IPS DF 4.7 (cell line): Measurements from ENCODE around the gene FOXN3.

ENCODE experiments used
- DNase-seq: peaks from one replicate; pipeline ENCODE4 v3.0.0-alpha.2; 2013; ENCODE audit warnings: low spot score; ENCODE audit errors: extremely low read depth

The FOXN3 gene

DNA sequence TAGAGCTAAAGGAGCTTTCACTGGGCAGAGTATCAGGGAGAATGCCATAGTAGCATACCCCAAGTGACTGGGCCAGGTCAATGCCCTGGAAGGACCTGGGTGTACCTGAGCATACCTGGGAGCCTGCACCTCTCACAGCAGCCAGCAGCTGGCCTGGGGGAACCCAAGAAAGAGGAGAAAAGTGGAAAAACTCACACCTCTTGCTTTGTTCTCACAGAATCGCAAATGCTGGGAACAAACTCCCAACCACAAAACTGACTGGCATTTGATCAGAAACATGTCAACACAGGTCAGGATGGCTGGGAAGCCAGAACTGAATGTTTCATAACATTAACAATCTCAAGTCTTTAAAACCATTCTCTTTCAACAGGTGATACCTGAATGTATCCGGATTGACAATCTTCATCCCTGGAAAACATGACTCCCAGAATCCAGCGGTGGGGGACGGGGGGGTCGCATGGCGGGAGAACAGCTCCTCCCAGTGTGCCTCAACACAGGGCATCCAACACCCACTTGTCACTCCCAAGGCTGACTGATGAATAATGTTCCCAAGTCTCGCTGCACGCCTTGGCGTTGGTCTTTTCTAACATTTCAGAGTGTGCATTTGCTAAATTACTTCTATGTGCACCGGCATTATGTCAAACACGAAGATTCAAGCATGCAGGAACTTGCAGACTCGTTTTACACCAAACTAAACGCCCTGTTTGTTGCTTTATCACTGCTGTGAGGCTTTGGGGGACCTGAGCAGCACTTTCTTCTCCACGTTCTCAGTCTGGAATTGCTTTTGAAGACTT lies 7.9 kb downstream of the FOXN3 start:
- DNase-seq: no peak

DNA sequence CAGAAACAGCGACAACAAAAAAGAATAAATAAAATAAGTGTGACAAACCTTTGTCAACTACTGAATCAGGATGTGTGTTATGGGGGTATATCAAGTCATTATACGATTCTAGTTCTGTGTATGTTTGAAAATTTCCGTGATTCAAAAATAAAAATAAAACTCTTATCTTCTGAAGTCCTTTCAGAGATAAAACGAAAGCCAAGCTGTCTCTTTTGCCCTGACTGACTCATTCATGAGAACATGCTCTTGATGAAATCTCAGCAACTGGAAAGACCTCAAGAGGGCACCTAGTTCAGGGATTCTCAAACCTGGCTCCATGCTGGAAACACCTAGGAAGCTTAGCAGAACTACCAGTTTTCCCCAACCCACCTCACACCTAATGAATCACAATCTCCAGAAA lies 9.2 kb downstream of the FOXN3 start:
- no peak for DNase-seq

DNA sequence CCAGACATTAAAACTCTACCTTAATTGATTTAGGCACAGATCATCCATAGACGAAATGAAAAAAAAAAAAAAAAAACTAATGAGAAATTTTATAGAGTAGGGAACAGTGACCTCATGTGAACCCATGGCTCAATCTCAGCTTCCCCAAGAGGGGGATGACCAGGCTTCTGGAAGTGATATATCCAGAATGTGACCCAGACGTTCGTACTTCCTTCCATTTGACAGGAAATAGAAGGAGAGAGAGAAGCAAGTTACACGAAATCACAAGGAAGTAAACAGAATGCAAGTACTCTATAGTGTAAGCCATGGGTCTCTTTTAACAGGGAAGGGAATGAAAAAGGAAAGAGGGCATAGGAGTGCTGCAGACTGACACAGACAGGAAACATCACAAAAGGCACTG lies 10.1 kb downstream of the FOXN3 start:
- no peak for DNase-seq

DNA sequence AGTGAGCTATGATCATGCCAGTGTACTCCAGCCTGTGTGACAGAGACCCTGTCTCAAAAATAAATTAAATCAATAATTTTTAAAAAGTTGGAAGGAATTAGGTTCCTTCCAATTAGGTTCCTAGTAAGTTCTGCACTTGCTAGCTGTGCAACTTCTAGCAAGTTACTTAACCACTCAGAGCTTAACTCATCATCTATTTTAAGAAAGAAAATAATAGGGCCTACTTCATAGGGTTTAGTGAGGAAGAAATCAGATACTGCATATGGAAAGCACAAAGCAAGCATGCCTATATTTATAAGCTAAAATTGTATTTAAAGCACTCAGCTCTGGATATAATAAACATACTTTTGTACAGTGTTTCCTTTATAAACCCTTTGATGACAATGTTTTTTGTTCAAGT lies 10.7 kb downstream of the FOXN3 start:
- no peak for DNase-seq

DNA sequence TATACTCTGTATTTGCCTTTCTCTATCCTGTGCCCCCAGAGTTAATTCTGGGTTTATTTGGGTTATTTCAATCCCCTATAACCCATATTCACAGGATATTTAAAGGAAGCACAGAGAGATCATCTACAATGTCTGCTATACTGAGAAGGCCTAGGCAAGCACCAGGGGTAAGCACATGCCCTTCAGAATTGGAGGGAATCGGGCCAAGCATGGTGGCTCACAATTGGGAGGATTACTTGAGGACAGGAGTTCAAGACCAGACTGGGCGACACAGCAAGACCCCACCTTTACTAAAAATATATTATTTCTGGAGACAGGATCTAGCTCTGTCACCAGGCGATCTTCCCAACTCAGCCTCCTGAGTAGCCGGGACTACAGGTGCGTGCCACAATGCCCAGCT lies 11.3 kb downstream of the FOXN3 start:
- no peak for DNase-seq

DNA sequence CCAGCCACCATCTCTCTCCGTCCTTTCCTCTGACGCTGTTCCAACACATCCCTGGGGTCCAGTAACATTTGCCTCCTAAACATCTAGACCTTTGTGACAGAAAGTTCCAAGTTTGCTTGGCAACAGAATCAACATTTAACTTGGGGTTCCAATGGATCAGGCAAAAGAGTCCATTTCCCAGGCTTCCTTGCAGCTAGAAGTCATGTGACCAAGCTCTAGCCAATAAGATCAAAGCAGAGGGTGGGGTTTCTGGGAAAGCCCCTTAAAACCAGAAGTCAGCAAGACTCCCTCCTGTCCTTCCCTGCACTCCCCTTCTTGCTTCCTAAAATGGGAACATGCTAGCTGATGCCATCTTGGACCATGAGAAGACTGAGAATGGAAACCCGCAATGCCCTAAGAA lies 14.7 kb downstream of the FOXN3 start:
- no peak for DNase-seq

DNA sequence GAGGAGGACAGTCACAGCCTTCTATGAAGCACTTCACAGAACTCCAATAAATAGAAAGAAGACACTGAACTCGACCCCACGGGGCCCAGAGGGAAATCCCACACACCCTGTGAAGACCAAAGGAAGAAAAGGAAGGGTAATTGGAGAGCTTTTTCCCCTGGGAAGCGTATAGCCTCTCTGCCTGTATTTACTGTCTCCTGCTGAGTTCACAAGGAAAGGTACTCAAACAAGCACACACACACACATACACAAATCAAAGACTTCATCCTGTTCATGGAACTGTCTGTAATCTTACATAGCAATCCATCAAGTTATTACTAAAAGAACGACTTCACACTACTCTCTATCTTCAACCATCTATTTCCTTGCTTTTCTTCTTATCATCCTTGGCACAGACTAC lies 15.3 kb downstream of the FOXN3 start:
- no peak for DNase-seq

DNA sequence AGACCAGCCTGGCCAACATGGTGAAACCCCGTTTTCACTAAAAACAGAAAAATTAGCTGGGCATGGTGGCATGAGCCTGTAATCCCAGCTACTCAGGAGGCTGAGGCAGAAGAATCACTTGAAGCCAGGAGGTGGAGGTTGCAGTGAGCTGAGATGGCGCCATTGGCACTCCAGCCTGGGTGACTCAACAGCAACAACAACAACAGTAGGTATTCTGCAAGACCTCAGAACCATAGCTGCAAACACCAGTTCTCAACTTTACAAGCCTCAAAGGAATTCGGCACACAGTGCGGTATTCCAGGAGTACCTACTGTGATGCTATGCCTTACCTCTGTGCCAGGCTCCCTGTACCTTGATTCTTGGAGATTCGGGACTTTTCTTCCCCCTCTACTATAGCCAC lies 15.8 kb downstream of the FOXN3 start:
- DNase-seq: no peak

DNA sequence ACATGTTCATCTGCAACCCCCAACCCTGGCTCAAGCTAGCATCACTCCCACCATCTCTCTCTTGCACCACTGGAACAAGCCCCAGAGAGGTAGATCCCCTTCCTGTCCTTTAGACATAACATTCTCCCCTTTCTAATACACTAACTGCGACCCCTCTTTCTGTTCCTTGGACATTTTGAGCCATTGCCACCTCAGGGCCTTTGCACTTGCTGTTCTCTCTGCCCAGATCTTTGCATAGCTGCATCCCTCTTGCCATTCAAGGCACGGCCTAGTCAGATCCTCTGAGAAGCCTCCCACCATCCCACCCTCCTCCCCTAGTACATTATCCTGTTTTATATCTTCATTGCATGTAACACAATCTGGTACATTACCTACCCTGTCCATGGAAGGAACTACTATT lies 16.5 kb downstream of the FOXN3 start:
- no peak for DNase-seq

DNA sequence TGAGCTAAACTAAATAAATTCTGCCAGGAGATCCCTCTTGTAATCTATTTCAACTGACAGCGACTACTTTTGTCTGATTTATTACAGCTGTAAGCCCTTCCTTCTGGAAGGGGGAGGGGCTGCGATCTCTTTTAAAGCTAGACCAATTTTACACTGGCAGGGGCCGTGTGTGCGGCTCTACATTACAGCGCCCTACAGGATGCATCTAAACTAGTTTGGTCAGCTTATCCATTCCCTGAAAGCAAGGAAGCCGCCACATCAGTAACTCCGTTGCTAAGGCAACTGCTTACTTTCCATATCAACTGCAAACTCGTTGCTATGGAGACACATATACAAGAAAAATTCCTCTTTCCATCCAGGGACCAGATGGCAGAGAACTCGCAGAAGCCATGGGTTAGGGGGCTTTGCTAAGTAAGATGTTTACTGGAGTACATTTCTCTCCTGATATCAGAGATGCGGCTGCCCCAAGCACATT lies 17.4 kb downstream of the FOXN3 start:
- no peak for DNase-seq

DNA sequence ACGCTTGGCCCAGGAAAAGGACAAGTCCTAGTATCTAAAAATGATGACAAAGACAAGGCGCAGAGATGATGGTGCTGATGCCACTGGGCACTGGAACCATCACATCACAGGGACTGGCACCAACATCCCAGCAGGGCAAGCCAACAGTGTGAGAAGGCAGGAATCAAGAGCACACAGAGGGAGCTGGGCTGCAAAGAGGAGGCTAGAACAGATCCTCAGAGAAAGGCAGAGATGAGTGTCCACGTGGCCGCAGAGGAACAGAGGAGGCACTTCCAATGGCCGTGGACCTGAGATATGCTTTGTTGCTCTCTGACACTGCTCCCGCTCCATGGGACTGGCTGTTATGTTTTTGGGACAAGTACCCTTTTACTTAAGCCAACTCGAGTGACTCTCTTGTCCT lies 17.9 kb downstream of the FOXN3 start:
- DNase-seq: no peak

DNA sequence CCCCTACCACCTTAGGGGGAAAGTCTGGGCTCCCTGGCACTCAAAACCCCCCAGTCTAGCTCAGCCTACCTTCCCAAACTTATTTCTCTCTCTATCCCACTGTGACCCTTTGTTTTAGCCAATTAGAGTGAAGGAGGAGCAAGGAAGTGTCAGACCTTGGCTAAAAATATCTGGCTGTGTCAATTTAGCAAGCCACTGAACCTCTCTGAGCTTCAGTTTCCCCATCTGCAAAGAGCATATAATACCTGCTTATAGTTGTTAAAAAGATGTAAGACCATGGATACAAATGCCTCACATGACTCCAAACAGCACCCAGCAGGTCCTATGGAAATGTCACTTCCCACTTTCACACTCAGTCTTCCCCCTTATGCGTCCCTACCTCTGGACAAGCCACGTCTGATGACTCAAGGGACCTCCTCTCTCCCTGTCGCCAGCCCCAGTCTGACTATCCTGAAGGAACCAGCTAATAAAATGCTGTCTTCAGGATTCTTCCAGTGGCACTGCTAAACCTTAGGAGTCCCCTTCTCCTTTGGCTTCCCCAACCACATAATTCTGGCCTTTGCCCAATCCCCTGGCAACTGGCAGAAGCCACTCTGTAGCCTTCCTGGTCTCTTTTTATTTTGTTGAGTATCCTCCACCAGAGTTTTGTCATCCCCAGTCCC lies 19.3 kb downstream of the FOXN3 start:
- DNase-seq: no peak

DNA sequence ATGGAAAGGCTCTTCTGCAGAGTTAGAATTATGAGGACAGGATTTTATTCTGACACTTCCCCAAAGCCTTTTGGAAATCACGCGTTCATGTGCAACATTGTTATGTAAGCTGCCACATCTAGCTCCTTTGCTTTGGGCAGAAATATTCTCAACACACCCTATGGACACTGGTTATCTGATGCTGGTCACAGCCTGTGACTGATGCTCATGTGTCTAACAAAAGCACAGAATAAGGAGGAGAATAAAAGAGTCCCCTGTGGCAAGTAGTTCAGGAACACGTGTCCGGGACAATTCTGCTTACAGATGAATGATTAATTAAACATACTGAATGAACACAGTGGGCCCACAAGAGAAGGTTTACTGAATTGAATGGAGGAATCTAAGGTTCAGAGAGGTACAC lies 22.1 kb downstream of the FOXN3 start:
- no peak for DNase-seq

DNA sequence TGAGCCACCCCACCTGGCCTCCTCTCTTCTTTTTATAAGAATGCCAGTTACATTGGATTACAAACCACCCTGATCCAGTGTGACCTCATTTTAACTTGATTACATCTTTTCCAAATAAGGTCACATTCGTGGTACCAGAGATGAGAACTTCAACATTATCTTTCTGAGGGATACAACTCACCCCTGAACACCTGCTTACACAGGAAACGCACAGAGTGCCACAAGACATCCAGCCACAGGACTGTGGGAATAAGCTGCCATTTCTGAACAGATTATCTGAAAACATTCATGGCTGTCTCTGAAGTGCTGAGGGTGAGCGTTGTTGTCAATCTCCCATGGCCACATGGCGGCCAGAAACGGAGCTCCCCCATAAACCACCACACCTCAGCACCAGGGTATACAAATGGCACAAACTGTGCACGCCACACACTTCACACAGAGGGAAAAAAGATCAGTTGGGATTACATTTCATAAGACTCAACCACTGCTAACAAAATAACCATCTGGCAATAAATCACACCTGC lies 23.7 kb downstream of the FOXN3 start:
- no peak for DNase-seq

DNA sequence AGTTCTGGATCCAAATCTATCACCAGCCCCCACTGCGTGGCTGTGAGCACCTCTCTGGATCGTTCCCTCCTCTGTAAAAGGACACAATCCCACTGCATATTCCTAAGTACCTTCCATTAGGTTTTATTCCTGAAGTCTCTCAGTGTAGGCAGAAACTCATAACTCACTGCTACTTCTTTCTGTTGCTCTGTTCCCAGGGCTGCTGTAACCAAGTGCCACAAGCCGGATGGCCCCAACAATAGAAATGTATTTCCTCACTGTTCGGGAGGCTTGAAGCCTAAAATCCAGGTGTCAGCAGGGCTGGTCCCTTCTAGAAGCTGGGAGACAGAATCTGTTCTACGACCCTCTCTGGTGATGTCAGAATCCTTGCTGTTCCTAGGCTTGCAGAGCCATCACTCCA lies 24.9 kb downstream of the FOXN3 start:
- DNase-seq: no peak

DNA sequence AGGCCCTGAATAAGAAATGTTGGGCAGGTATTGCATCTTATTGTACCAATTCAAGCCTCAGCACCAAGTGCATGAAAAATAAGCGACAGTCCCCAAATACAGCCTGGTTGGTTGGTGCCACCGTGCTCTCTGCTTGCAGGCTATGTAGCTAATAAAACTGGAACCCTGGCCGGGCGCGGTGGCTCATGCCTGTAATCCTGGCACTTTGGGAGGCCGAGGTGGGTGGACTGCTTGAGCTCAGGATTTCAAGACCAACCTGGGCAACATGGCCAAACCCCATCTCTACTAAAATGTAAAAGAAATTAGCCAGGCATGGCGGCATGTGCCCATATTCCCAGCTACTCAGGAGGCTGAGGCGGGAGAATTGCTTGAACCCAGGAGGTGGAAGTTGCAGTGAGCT lies 25.5 kb downstream of the FOXN3 start:
- no peak for DNase-seq

DNA sequence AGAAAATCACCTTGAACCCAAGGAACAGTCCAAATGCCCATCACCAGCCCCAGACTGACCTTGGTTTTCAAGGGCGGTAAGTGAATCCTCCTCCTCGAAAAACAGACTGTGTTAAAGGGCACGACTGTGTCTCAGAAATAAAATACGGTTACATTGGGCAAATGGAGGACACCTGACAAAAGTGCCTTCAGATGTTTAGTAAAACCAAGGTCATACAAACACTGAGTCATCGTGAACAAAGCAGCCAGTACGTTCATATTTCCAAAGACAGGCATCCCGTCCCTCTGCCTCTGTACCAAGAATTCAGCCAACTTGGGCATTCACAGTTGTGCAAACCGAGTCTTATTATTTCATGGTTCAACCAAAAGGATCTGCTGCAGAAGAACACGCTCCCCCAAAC lies 25.9 kb downstream of the FOXN3 start:
- DNase-seq: no peak

DNA sequence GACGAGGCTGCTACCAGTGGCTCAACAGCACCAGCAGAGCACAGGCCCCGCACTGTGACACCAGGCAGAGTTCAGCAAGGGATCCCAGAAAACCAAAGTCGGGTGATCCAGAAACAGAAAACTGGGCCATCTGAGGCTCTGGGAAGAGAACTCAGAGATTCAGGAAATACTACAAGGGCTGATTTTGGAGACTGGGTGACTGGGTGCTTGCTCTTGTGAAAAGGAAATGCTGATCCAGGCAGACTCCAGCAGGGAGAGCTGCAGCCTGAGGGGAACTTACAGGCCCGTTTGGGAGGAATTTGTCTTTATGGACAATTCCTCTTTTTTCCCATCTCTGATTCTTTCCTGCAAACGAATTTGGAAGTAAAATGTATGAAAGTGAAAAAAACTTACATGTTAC lies 28.2 kb downstream of the FOXN3 start:
- no peak for DNase-seq

DNA sequence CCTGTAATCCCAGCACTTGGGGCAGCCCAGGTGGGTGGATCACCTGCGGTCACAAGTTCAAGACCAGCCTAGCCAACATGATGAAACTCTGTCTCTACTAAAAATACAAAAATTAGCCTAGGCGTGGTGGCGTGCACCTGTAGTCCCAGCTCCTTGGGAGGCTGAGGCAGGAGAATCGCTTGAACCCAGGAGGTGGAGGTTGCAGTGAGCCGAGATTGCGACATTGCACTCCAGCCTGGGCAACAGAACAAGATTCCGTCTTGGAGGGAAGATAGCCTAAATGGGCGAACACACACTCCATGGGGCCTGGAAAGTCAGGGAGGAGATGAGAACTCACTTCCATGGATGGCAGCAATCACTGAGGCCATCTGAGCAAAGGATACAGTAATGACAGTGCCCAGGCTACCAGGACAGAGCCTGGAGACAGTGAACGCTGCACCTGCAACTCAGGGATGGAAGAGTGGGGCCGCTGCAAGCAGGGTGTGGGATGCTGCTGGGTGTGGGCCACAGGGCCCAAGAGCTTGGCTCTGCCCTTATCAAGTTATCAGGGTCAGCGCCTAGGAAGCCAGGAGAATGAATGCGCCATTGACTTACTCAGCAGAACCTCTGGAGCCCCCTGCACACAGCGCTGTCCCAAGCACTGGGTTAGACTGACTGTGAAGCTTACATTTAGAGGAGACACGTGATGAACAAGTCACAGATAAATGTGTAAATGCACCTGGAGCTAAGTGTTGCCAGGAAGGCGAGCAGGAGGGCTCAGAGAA lies 28.9 kb downstream of the FOXN3 start:
- DNase-seq: no peak

DNA sequence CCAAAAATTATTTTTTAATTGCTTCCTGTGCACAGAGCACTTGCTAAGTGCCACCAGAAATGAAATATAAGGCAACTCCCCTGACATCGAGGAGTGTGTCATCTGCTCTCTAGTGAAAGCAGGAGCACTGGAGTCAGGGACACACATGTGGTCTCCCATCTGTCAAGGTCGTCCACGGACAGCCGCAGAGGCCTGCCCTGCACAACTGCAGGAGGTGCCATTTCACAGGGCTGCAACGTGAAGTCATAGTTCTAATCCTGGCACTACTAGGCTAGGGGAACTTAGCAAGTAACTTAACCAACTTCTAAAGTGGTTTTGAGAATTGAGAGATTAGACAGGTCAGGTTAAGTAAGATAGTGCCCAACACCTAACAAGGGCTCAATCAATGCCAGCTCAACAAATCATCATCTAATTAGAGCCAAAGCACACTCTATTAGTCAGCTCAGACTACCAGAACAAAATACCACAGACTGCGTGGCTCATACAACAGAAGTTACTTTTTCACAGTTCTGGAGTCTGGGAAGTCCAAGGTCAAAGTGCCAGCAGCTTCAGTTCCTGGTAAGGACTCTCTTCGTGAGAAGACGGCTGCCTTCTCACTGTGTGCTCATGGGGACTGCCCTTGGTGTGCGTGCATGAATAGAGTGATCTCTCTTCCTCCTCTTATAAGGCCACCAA lies 30.7 kb downstream of the FOXN3 start:
- DNase-seq: no peak

DNA sequence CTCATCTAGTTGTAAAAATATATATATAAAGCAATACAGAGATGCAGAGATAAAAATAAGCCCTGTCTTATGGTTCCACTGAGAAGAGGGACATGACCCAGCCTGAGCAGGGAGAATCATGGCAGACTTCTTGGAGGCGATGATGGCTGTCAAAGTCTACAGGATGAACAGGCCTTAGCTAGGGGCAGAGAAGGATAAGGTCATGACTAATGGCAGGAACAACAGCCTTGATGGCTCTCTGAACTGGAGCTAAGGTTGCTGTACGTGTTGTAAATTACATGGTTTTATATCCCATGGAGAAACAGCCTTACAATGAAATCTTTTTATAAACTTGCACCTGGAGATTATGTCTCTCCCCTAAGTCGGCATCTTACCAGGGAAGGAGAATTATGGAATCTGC lies 32.4 kb downstream of the FOXN3 start:
- DNase-seq: no peak

DNA sequence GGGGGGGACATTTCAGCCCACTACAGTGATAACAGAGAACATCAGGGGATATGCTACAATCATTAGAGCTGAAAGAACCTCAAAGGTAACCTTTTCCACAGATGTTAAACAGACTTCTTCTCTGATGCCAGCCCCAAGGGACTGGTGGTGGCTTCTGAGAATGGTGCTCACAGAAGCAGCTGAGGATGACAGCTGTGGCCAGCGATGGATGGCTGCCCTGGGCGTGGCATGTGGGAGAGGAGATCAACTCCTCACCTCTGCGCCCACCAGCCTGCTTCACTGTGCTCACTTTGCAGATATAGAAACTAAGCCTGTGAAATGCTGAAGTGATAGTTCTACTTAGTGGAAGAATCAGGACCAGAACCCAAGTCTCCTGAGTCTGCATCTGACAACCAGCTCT lies 33.0 kb downstream of the FOXN3 start:
- no peak for DNase-seq
